ENCODE data around the gene DNM3.
A peak's percentile ranks its signal among the peaks of the same experiment; 100 is the strongest.

Gene DNM3

GRCh38 chr1:172148213-172148612 lies 306.9 kb downstream of the DNM3 start:
- H3K27me3 ChIP-seq (ENCODE audit: control insufficient read depth in 1 of 2, insufficient read depth in 2 of 2, low read length in 2 of 2) = no peaks in the 10 kb centered on the region
- peaks cover 0 to 13% of the 10 kb centered on the region in 2 donors for H3K4me1 ChIP-seq (ENCODE audit: control insufficient read depth in 1 of 2, insufficient read depth in 2 of 2, low read length in 2 of 2)
- H3K9ac ChIP-seq (ENCODE audit: low read depth in 1 of 2, low read length in 2 of 2) = no peak overlapping the region
- H3K4me3 ChIP-seq (ENCODE audit: low read depth in 1 of 2, low read length in 2 of 2) = no peak overlapping the region
- H3K36me3 ChIP-seq (ENCODE audit: control insufficient read depth in 1 of 2, insufficient read depth in 2 of 2, low read length in 2 of 2) = no peaks in the 10 kb centered on the region
- no peaks in the 10 kb centered on the region for H3K9me3 ChIP-seq (ENCODE audit: control insufficient read depth in 1 of 2, low read length in 2 of 2)
- H3K27ac ChIP-seq (ENCODE audit: low read depth, low read length) = no peak overlapping the region

DNA sequence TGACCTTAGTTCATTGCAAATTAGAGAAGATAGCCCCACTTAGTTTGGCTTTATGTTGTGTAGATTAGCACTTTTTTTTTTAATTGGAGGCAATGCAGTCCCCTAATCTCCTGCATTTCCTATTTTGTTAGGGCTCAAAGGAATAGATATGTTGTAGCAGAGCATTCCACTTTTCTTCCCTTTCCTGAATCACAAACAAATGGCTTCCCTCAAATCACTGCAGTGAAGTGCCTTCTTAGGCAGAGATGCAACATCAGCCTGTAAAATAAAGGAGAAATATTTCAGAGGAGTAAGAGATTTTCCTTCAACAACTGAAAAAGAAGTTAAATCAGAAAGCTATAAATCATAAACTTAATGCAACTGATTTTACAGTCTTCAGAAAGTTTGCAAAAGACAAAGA lies 307.4 kb downstream of the DNM3 start:
- Histone ChIP-seq H3K27ac (ENCODE audit: low read depth, low read length) (no peak overlapping the region), H3K36me3 (ENCODE audit: control insufficient read depth in 1 of 2, insufficient read depth in 2 of 2, low read length in 2 of 2) (no peaks in the 10 kb centered on the region), H3K9ac (ENCODE audit: low read depth in 1 of 2, low read length in 2 of 2) (no peak overlapping the region), H3K4me1 (ENCODE audit: control insufficient read depth in 1 of 2, insufficient read depth in 2 of 2, low read length in 2 of 2) (peaks cover 0 to 13% of the 10 kb centered on the region in 2 donors), H3K9me3 (ENCODE audit: control insufficient read depth in 1 of 2, low read length in 2 of 2) (no peaks in the 10 kb centered on the region), H3K4me3 (ENCODE audit: low read depth in 1 of 2, low read length in 2 of 2) (no peak overlapping the region), H3K27me3 (ENCODE audit: control insufficient read depth in 1 of 2, insufficient read depth in 2 of 2, low read length in 2 of 2) (no peaks in the 10 kb centered on the region)

GRCh38 chr1:172149346-172149745 lies 308.0 kb downstream of the DNM3 start:
- Histone ChIP-seq H3K36me3 (ENCODE audit: control insufficient read depth in 1 of 2, insufficient read depth in 2 of 2, low read length in 2 of 2) (no peaks in the 10 kb centered on the region), H3K4me3 (ENCODE audit: low read depth in 1 of 2, low read length in 2 of 2) (no peak overlapping the region), H3K27me3 (ENCODE audit: control insufficient read depth in 1 of 2, insufficient read depth in 2 of 2, low read length in 2 of 2) (no peaks in the 10 kb centered on the region), H3K27ac (ENCODE audit: low read depth, low read length) (no peak overlapping the region), H3K9ac (ENCODE audit: low read depth in 1 of 2, low read length in 2 of 2) (no peak overlapping the region), H3K4me1 (ENCODE audit: control insufficient read depth in 1 of 2, insufficient read depth in 2 of 2, low read length in 2 of 2) (peaks cover 0 to 13% of the 10 kb centered on the region in 2 donors), H3K9me3 (ENCODE audit: control insufficient read depth in 1 of 2, low read length in 2 of 2) (no peaks in the 10 kb centered on the region)

DNA sequence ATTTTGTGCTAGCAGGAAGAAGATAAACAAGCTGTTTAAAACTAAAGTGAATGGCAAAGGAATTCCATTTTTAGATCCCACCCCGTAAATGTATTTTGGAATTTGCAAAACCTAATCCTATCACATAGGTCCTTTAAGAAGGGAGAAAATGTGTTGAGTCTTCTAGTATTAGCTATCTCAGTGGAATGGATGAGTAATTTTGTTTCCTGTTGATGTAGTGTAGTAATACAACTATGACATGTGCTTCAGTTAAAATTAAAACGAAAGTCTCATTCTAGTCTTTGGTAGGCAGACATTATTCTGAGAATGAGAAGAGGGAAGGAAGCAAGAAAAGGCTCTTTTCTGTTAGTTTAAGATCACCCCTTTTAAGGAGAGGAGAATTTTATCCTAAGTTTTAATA lies 313.3 kb downstream of the DNM3 start:
- H3K4me3 ChIP-seq (ENCODE audit: low read depth in 1 of 2, low read length in 2 of 2) = no peak overlapping the region
- no peaks in the 10 kb centered on the region for H3K4me1 ChIP-seq (ENCODE audit: control insufficient read depth in 1 of 2, insufficient read depth in 2 of 2, low read length in 2 of 2)
- no peaks in the 10 kb centered on the region for H3K36me3 ChIP-seq (ENCODE audit: control insufficient read depth in 1 of 2, insufficient read depth in 2 of 2, low read length in 2 of 2)
- no peak overlapping the region for H3K9ac ChIP-seq (ENCODE audit: low read depth in 1 of 2, low read length in 2 of 2)
- no peak overlapping the region for H3K27ac ChIP-seq (ENCODE audit: low read depth, low read length)
- no peaks in the 10 kb centered on the region for H3K9me3 ChIP-seq (ENCODE audit: control insufficient read depth in 1 of 2, low read length in 2 of 2)
- no peaks in the 10 kb centered on the region for H3K27me3 ChIP-seq (ENCODE audit: control insufficient read depth in 1 of 2, insufficient read depth in 2 of 2, low read length in 2 of 2)

DNA sequence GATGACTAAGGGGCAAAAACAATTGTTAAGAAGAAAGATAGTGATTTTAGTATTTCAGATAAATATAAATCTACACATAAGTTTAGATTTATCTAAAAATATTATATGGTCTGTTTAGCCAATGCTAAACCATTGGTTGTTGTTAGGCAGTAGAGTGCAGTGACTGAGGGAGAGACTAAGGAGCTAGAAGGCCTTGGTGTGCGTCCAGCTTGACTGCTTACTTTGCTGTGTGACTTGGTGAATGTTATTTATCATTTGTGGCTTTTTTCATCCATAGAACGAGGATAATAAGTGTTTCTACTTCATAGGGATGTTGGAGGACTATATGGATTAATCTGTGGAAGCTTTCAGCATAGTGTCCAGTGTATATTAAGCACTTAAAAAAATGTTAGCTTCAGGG lies 314.5 kb downstream of the DNM3 start:
- no peak overlapping the region for H3K4me3 ChIP-seq (ENCODE audit: low read depth in 1 of 2, low read length in 2 of 2)

DNA sequence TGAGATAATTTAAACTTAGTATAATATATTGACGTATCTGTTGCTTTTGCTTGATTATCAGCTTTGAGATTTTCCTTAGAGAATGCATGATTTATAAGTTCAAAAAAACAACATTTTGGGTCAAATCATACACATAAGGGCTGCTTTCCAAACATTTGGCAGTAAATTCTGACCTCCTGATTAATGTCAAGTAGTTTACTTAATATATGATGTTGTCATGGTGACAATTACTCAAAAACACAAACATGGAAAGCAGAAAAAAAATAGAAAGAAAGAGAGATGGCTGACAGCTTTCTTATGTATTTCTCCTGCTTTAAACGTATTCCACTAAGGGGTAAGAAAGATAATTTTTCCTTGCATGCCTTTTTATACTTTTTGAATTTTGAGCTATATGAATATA lies 320.9 kb downstream of the DNM3 start:
- Histone ChIP-seq H3K36me3 (ENCODE audit: control insufficient read depth in 1 of 2, insufficient read depth in 2 of 2, low read length in 2 of 2) (no peaks in the 10 kb centered on the region), H3K9ac (ENCODE audit: low read depth in 1 of 2, low read length in 2 of 2) (no peak overlapping the region), H3K9me3 (ENCODE audit: control insufficient read depth in 1 of 2, low read length in 2 of 2) (no peaks in the 10 kb centered on the region), H3K4me1 (ENCODE audit: control insufficient read depth in 1 of 2, insufficient read depth in 2 of 2, low read length in 2 of 2) (no peaks in the 10 kb centered on the region), H3K27ac (ENCODE audit: low read depth, low read length) (no peak overlapping the region), H3K27me3 (ENCODE audit: control insufficient read depth in 1 of 2, insufficient read depth in 2 of 2, low read length in 2 of 2) (no peaks in the 10 kb centered on the region), H3K4me3 (ENCODE audit: low read depth in 1 of 2, low read length in 2 of 2) (no peak overlapping the region)

More for the DNA sequence above, 314.5 kb downstream of the DNM3 start:
- no peaks in the 10 kb centered on the region for H3K4me1 ChIP-seq (ENCODE audit: control insufficient read depth in 1 of 2, insufficient read depth in 2 of 2, low read length in 2 of 2)
- no peaks in the 10 kb centered on the region for H3K36me3 ChIP-seq (ENCODE audit: control insufficient read depth in 1 of 2, insufficient read depth in 2 of 2, low read length in 2 of 2)
- no peak overlapping the region for H3K27ac ChIP-seq (ENCODE audit: low read depth, low read length)
- H3K27me3 ChIP-seq (ENCODE audit: control insufficient read depth in 1 of 2, insufficient read depth in 2 of 2, low read length in 2 of 2) = no peaks in the 10 kb centered on the region
- no peaks in the 10 kb centered on the region for H3K9me3 ChIP-seq (ENCODE audit: control insufficient read depth in 1 of 2, low read length in 2 of 2)
- no peak overlapping the region for H3K9ac ChIP-seq (ENCODE audit: low read depth in 1 of 2, low read length in 2 of 2)

- no peaks in the 10 kb centered on the region for H3K27me3 ChIP-seq (ENCODE audit: control insufficient read depth in 1 of 2, insufficient read depth in 2 of 2, low read length in 2 of 2)
- H3K9me3 ChIP-seq (ENCODE audit: control insufficient read depth in 1 of 2, low read length in 2 of 2) = no peaks in the 10 kb centered on the region
- no peak overlapping the region for H3K9ac ChIP-seq (ENCODE audit: low read depth in 1 of 2, low read length in 2 of 2)
- H3K27ac ChIP-seq (ENCODE audit: low read depth, low read length) = no peak overlapping the region
- H3K4me1 ChIP-seq (ENCODE audit: control insufficient read depth in 1 of 2, insufficient read depth in 2 of 2, low read length in 2 of 2) = peaks cover 2 to 6% of the 10 kb centered on the region in 2 donors
- no peaks in the 10 kb centered on the region for H3K36me3 ChIP-seq (ENCODE audit: control insufficient read depth in 1 of 2, insufficient read depth in 2 of 2, low read length in 2 of 2)
- H3K4me3 ChIP-seq (ENCODE audit: low read depth in 1 of 2, low read length in 2 of 2) = no peak overlapping the region
Observed at GRCh38 chr1:172163498-172164215, 322.4 kb downstream of the DNM3 start.

GRCh38 chr1:172165403-172165802 lies 324.1 kb downstream of the DNM3 start:
- H3K36me3 ChIP-seq (ENCODE audit: control insufficient read depth in 1 of 2, insufficient read depth in 2 of 2, low read length in 2 of 2) = no peaks in the 10 kb centered on the region
- H3K4me1 ChIP-seq (ENCODE audit: control insufficient read depth in 1 of 2, insufficient read depth in 2 of 2, low read length in 2 of 2) = peaks cover 7 to 8% of the 10 kb centered on the region in 2 donors
- no peak overlapping the region for H3K27ac ChIP-seq (ENCODE audit: low read depth, low read length)

DNA sequence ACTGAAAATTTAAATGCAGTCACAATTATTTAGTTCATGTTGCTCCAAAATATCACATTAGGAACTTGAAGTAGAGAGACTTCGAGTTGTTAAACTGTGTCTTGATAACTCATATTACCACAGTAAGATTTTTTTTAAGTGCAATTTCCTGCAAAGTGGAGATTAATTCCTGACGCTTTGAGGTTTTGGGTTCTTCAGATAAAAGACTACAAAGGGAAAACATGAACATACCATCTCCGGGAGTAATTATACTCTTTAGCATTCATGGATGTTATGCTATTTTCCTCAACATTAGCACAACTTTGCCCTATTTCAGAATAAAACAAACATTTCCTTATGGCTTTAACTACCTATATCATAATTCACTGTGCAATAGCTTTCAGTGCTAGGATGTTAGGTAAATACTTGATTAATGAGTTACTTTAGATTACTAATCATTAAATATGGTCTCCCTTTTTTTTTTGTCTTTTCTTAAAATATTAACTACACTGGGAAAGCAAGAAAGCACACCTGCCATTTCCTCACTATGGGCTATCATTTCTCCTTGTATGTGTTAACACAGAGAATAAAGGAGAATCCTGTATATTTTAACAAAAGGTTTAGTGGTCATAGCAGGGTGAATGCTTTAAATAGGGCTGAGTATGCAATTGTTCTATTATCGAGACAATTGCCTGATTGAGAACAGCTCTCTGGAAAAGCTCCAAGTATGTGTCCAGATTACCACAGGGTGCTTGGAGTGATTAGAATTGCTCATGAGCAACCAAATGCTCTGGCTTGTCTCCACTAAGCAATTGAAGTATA lies 326.7 kb downstream of the DNM3 start:
- Histone ChIP-seq H3K9ac (ENCODE audit: low read depth in 1 of 2, low read length in 2 of 2) (no peak overlapping the region), H3K4me1 (ENCODE audit: control insufficient read depth in 1 of 2, insufficient read depth in 2 of 2, low read length in 2 of 2) (peaks cover 7 to 8% of the 10 kb centered on the region in 2 donors), H3K4me3 (ENCODE audit: low read depth in 1 of 2, low read length in 2 of 2) (peak overlapping the region; percentile 8 to 33), H3K36me3 (ENCODE audit: control insufficient read depth in 1 of 2, insufficient read depth in 2 of 2, low read length in 2 of 2) (no peaks in the 10 kb centered on the region), H3K27ac (ENCODE audit: low read depth, low read length) (no peak overlapping the region), H3K27me3 (ENCODE audit: control insufficient read depth in 1 of 2, insufficient read depth in 2 of 2, low read length in 2 of 2) (no peaks in the 10 kb centered on the region), H3K9me3 (ENCODE audit: control insufficient read depth in 1 of 2, low read length in 2 of 2) (no peaks in the 10 kb centered on the region)

More at GRCh38 chr1:172165403-172165802, 324.1 kb downstream of the DNM3 start:
- Histone ChIP-seq H3K4me3 (ENCODE audit: low read depth in 1 of 2, low read length in 2 of 2) (no peak overlapping the region), H3K9ac (ENCODE audit: low read depth in 1 of 2, low read length in 2 of 2) (no peak overlapping the region), H3K27me3 (ENCODE audit: control insufficient read depth in 1 of 2, insufficient read depth in 2 of 2, low read length in 2 of 2) (no peaks in the 10 kb centered on the region), H3K9me3 (ENCODE audit: control insufficient read depth in 1 of 2, low read length in 2 of 2) (no peaks in the 10 kb centered on the region)

DNA sequence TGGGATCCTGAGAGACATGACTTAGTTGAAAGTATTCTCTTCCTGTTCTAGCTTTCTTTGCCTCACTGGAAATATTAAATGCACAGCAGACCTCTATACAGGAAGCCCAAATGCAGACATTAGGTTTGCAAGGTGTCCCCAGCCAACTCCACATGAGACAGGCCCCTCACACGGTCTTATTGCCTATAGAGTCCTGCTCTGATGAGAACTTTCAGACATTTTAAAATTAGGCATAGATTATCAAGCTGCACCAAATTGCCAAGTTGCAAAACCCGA lies 327.2 kb downstream of the DNM3 start:
- Histone ChIP-seq H3K27ac (ENCODE audit: low read depth, low read length) (no peak overlapping the region), H3K4me1 (ENCODE audit: control insufficient read depth in 1 of 2, insufficient read depth in 2 of 2, low read length in 2 of 2) (peaks cover 7 to 8% of the 10 kb centered on the region in 2 donors), H3K27me3 (ENCODE audit: control insufficient read depth in 1 of 2, insufficient read depth in 2 of 2, low read length in 2 of 2) (no peaks in the 10 kb centered on the region), H3K36me3 (ENCODE audit: control insufficient read depth in 1 of 2, insufficient read depth in 2 of 2, low read length in 2 of 2) (no peaks in the 10 kb centered on the region), H3K4me3 (ENCODE audit: low read depth in 1 of 2, low read length in 2 of 2) (peak overlapping the region; percentile 8 to 33), H3K9ac (ENCODE audit: low read depth in 1 of 2, low read length in 2 of 2) (no peak overlapping the region), H3K9me3 (ENCODE audit: control insufficient read depth in 1 of 2, low read length in 2 of 2) (no peaks in the 10 kb centered on the region)
